HG02763 (cell line): ENCODE data around the gene SCFD1.

Experiments
- ATAC-seq: cut with Tn5 transposase; IDR thresholded peaks from one replicate; pipeline ENCODE4 v1.9.1; 2021; ENCODE audit warnings: mild to moderate bottlenecking, moderate library complexity; ENCODE audit not compliant: unreplicated experiment

The SCFD1 gene

GRCh38 chr14:30753452-30753851 is 131.3 kb downstream of the SCFD1 start:
- no peak for ATAC-seq

GRCh38 chr14:30754778-30755177 is 132.7 kb downstream of the SCFD1 start:
- ATAC-seq, result no peak

DNA sequence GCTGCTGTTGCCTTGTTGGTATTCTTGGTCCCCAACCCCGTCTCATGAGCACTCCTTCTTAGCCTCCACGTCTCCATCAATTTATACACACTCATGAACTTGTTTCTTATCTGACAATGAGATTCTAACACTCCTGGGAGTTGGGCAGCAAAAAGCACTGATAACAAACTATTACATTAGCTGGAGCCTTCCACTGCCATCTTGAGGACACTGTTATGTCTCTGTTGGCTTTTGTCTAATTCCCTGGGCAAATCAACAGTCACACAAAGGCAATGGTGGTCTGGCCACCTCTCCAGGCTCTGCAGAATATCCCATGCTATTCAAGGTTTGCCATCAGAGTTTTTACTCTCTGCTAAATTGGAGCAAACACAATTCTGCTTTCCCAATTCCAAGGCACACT is 134.5 kb downstream of the SCFD1 start:
- ATAC-seq, result no peak

- no peak for ATAC-seq
Measured at GRCh38 chr14:30757082-30757481, 135.0 kb downstream of the SCFD1 start.

GRCh38 chr14:30759172-30760125 is 137.3 kb downstream of the SCFD1 start:
- no peak for ATAC-seq

DNA sequence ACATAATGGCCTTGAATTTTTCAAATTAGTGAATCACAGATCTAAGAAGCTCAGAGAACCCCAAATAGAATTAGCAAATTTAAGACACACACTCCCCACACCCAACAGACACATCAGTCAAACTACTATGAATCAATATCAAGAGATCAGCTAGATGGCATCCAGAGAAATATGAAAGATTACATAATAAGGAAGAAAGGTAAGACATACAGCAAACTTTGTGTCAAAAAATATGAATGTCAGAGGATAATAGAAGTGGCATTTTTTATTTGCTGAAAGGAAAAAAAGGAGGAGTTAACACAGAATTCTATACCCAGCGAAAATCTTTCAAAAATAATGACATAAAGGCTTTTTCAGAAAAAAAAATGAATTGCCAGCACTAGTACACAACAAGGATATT is 141.8 kb downstream of the SCFD1 start:
- ATAC-seq, result no peak

GRCh38 chr14:30767624-30768023 is 145.5 kb downstream of the SCFD1 start:
- ATAC-seq, result no peak

DNA sequence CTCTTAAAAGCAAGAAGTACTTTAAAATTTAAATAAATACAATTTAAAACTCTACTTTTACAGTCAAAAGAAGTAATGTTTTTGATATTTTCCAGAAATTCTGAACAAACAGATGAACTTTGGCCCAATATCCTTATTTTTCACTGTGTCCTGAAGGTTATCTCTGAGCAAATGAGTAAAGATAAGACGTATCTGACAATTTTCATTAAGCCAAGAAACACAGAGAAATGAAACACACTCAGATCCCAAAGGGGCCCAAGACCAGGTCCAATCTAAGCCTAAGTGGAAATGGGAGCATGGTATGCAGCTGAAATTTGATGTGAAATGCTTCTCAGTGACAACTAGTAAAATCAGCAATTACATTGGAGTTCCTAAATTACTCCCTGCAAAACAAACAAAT is 146.7 kb downstream of the SCFD1 start:
- ATAC-seq, result no peak

DNA sequence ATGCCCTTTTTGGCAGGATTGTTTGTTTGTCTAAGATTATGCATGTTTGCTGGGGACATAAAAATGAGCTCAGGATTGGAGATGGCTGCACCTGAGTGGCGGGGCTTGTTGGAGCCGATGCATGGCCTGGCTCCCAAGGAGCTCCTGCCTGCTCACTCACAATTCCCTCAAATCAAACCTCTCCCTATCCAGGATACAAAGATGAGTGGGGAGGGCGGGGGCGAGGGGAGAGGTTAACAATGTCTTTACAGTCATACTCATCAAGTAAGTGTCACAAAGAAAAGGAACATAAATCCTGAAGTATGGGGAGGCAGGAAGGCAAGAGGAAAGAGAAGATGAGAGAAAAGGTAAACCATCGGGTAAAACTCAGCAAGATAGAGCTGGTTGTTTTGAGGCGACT is 148.3 kb downstream of the SCFD1 start:
- no peak for ATAC-seq

- no peak for ATAC-seq
Measured at GRCh38 chr14:30771595-30771994, 149.5 kb downstream of the SCFD1 start.

GRCh38 chr14:30779210-30779609 is 157.1 kb downstream of the SCFD1 start:
- no peak for ATAC-seq
